CD4-positive, alpha-beta T cell treated with Interleukin-15 for 4 hours (primary cell): ENCODE measurements around the gene ZNF420.
"Not testable (repeated sequence)": the region's sequence is repeated elsewhere in the genome, so short reads cannot be mapped to it uniquely, and the experiment has no call there.

Experiments
- DNase-seq: peaks from one replicate; pipeline ENCODE4 v3.0.0-alpha.2; 2020; ENCODE audit warnings: low spot score

ZNF420 gene

DNA sequence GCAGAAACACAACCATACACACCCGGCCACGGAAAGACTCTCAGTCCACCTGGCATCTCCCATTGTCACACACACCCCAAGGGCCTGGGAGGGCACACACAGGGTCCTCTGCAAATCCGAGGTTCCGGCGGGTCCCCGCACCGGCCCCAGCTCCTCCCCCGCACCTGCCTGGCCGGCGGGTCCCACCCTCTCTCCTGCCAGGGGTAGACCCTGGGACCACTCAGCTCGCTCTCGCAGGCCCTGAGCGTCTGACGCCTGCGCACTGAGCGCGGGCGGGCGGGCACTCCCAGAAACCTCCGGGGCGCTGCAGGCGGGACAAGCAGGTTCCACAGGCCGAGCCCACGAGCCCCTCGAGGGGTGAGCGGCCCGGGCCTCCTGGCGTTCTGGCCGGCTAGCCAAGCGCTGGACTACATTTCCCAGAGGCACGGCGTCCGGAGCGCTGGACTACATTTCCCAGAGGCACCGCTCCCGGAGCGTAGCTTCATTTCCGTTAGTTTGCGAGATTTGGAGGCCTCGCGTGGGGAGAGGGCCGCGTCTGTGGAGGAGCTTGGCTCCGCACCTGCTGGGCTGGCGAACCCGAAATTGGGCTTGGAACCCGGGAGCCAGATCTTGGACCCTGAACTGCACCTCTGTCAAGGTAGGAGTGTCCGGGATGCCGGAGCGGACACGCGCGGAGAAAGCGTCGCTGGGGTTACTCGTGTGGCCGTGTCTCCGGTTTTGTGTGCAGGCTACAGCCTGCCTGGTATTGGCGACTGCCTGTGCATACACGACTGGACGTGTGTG is at the start of gene ZNF420:
Gene ZNF420, plus strand, starts transcription at position 500 of the 783 bp plus-strand sequence. CDS start 10,686 bp downstream, outside the sequence.
- DNase-seq, result peak; percentile 92

DNA sequence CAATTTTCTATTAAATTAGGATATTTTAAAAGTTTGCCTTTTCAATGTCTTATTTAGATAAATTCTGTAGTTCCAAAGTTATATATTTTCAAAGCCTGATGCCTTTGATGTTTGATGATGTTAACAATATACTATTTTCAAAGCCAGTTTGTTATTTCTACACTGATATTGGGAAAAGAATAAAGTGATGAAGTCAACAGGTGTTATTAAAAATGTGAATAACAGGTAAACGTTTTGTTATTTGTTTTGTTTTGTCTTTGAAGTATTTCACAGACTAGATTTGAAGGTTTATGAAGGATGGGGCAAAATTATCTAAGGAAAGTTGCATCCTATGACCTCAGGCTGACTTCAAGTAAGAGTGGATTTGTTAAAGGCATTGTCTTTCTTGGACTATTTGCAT is 33.1 kb upstream of the ZNF420 start:
- DNase-seq, result no peak

DNA sequence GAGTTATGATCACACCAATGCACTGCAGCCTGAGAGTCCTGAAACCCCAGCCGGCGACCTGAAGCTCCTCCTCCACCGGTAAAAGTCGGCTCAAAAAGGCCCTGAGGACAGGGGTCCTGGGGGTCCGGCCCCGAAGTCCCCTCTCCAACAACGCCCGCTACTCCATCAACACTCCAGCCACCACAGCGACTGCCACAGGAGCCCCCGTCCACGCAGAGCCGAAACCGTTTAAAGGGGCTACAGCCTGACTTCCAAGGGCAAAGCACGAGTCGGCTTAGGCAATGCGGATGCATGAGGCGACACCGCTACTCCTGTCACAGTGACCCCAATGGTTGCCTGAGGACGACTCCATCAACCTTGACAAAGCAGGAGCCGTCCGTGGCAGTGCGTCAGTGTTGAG is 22.9 kb upstream of the ZNF420 start:
- DNase-seq, result no peak

DNA sequence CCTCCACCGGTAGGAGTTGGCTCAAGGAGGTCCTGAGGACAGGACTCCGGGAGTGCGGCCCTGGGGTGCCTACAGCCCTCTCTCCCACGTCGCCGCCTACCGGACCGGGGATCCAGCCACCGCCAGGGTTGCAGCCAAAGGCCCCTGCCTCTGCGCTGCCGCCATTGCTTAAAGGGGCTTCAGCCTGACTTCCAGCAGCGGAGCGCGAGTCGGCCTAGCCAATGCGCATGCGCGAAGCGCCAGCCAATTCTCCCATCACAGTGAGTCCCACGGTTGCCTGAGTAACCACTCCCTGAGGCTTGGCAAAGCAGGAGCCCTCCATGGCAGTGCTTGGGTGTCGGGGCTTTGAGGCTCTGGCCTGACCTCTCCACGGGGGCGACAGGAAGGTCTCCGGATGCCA is 21.5 kb upstream of the ZNF420 start:
- DNase-seq, result no peak

DNA sequence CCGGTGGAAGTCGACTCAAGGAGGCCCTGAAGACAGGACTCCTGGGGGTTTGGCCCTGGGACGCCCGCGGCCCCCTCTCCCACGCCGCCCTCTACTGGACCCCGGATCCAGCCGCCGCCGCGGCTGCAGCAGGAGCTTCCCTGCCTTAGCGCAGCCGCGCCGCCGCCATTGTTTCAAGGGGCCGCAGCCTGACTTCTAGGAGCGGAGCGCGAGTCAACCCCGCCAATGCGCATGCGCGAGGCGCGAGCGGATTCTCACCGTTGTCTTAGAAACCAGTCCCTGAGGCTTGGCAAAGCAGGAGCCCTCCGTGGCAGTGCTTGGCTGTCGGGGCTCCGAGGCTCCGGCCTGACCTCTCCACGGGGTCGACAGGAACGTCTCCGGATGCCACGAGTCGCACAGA is 19.1 kb upstream of the ZNF420 start:
- DNase-seq, result no peak

DNA sequence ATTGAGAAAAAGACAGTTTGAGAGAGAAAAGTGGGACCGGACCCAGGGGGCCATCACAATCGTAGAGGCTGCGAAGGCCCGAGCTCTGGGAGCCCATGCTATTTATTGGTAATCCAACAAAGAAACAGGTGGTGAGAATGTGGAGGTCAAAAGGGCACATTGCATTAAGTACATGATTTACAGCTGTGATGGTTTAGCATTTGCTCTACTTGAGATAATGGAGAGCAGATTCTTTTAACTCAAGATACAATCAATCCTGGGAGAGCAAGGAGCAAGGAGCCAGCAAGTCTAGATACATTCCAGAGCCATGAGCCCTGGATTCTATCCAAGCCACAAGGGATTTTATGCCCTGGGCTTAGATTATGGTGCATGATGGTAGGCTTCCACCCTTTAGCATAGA is 13.3 kb upstream of the ZNF420 start:
- DNase-seq, result not testable (repeated sequence)

DNA sequence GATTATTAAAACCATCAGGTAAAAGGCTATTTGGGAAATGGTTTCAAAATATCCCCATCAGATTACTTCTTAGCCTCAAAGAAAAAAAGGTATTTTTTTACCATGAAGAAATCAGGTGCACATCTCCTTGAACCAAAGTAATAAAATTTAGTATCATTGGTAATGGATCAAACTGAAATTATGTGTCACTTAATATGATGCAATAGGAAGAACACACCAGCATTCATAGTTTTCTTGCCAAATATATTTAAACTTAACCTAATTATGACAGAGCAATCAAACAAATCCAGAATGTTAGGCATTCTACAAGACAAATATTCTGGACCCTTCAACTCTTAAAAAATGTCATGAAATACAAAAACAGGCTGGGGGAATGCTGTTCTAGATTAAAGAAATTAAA is 4.1 kb upstream of the ZNF420 start:
- DNase-seq, result no peak

DNA sequence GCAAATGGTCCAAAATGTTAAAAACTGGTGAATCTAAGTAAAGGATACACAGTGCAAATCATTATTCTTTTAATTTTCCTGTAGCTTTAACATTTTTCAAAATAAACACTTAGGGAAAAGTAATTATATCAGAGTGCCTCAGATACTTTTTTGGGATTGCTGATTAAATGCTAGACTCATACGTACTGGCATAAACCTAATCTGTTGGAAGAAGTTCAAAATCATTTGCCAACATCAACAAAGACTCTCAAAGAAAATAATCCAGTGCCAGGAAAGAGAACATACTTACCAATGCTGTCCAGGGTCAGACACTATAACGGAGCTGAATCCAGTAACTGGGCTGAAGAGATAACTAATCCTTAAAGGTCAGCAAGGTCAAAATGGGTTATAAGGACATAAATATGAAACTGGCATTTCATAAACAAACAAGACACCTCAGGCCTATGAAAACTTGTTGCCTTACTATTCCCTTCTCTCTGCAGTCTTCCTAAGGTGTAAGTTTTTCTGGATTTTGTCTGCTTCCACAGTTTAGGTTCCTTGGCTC is 3.3 kb upstream of the ZNF420 start:
- no peak for DNase-seq

DNA sequence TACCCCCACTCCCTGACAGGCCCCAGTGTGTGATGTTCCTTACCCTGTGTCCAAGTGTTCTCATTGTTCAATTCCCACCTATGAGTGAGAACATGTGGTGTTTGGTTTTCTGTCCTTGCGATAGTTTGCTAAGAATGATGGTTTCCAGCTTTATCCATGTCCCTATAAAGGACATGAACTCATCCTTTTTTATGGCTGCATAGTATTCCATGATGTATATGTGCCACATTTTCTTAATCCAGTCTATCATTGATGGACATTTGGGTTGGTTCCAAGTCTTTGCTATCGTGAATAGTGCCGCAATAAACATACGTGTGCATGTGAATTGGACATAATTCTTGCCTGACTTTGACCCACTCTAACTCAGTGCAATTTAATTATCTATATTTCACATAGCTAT is 1.7 kb upstream of the ZNF420 start:
- DNase-seq, result not testable (repeated sequence)

DNA sequence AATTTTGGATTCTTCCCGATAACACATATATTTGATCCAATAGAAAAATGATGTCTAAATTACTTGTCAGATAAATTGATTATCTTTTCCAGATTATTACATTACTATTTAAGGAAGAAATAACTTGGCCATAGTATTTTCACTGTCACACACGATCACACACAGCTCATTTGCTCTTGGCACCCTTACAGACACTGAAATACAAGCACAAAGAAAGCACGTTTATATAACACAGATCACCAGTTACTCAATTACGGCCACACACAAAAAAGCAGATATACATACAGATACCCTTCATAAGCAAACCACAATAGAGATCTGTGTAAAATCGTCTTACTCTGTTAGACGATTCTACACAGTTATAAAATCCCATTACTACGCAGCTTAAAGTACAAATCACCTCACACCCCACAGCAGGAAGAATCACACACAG is 716 bp upstream of the ZNF420 start:
- DNase-seq, result no peak

DNA sequence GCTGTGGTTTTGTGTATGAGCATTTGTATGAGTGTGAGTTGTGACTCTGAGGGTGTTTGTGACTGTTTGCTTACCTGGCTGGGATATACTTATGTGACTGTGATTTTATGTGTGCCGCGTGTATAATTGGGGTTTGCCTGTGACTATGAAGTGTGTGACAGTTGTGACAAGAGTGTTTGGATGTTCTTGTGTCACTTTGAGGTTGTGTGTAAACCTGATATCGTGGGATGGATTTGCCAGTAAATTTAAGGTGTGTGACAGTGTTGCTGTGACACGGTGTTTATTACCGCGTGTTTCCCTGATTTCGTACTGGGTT is 442 bp downstream of the ZNF420 start:
- no peak for DNase-seq

DNA sequence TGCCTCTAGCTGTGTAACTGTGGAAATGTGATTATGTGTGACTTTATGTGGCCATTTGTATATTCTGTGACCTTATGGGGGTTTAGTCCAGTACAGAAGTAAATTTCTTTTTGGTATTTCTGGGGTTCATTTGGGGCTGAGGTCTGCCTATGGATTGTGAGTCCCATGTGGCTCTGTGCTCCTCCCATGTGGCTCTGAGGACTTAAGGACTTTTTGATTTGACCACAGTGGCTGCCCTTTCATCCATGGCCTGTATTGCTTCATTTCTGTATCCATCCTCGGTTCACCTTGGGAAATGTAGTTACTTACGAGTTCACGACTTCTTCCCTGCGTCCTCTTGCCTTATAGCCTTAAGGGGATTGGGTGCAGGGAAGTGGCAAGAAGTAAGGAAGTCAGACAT is 1.0 kb downstream of the ZNF420 start:
- DNase-seq, result no peak

DNA sequence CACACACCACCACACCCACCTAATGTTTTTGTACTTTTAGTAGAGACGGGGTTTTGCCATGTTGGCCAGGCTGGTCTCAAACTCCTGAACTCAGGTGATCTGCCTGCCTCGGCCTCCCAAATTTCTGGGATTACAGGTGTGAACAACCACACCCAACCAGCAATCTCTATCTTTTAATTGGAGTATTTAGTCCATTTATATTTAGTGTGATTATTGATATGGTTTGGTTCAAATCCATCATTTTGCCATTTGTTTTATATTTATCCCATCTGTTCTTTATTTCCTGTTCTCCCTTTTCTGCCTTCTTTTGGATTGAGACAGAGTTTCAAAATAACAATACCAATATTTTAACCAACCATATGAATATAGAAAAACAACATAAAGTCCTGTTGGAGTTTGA is 4.1 kb downstream of the ZNF420 start:
- no peak for DNase-seq

DNA sequence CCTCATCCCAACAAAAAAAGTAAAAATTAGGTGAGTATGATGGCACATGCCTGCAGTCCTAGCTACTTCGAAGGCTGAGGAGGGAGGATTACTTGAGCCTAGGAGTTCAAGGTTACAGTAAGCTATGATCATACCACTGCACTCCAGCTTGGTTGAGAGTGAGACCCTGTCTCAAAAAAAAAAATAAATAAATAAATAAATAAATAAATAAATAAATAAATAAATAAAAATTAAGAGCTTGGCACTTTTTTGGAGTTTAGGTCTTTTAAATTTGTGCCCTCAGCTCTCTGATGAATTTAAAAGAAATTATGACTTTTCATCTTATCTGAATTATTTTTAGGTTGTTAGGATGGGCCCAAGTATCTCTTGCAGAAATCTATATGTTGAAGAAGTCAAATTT is 8.9 kb downstream of the ZNF420 start:
- no peak for DNase-seq

DNA sequence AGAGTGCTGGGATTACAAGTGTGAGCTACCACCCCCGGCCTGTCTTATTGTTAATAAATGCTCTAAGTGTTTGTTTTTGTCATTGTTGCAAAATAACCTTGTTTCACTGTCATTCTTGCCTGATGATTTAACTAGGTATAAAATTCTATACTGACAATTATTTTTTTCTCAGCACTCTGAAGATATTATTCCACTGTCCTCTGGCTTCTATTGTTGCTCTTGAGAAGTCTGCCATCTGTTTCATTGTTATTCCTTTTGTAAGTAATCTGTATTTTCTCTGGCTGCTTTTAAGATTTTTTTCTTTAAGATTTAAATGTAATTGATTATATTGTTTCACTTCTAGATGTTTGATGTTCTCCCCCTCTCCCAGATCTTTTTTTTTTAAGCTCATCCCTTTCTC is 17.6 kb downstream of the ZNF420 start:
- DNase-seq, result no peak

DNA sequence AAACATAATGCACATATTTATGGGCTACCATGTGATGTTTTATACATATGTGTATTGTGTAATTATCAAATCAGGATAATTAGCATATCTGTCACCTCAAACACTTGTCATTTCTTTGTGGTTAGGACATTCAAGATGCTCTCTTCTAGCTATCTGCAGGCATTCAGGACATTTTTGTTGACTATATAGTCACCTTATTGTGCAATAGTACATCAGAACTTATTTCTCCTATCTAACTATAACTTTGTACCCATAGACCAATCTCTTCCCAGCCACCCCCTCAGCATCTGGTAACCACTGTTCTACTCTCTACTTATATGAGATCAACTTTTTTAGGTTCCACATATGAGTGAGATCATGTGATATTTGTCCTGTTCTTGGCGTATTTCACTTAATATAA is 20.3 kb downstream of the ZNF420 start:
- no peak for DNase-seq

DNA sequence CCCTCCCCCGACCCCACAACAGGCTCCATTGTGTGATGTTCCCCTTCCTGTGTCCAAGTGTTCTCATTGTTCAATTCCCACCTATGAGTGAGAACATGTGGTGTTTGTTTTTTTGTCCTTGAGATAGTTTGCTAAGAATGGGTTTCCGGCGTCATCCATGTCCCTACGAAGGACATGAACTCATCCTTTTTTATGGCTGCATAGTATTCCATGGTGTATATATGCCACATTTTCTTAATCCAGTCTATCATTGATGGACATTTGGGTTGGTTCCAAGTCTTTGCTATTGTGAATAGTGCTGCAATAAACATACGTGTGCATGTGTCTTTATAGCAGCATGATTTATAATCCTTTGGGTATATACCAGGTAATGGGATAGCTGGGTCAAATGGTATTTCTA is 25.9 kb downstream of the ZNF420 start:
- not testable (repeated sequence) for DNase-seq

DNA sequence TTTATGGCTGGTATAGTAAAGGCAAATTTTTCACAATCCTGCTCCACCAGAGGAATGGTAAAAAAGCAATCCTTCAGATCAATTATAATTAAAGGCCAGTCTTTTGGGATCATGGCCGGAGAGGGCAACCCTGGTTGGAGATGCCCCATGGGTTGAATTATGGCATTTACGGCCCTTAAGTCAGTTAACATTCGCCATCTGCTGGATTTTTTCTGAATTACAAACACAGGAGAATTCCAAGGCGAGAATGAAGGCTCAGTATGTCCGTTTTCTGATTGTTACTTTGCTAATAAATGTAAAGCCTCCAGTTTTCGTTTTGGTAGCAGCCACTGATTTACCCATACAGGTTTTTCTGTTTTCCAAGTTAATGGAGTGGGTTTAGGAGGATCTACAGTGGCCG is 33.5 kb downstream of the ZNF420 start:
- not testable (repeated sequence) for DNase-seq

DNA sequence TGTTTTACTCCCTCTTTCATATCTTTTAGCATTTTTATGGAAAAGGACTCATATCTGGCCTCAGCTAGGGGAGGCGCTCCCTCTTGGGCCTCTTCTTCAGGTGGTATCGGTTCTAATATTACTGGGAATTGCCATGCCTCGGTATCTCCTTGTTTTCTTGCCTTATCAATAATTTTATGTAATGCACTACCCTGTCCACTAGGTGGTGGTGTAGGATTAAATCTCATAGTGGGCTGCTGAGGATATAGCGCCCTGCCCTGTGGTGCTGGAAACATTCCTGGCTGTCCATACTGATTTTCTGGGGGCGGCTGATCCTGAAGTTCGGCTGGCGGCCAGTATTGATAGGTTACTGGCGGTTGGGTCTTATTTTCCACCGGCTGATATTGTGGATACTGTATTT is 35.8 kb downstream of the ZNF420 start:
- DNase-seq, result no peak

DNA sequence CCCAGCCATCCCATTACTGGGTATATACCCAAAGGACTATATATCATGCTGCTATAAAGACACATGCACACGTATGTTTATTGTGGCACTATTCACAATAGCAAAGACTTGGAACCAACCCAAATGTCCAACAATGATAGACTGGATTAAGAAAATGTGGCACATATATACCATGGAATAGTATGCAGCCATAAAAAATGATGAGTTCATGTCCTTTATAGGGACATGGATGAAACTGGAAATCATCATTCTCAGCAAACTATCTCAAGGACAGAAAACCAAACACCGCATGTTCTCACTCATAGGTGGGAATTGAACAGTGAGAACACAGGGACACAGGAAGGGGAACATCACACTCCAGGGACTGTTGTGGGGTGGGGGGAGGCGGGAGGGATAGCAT is 43.9 kb downstream of the ZNF420 start:
- DNase-seq, result not testable (repeated sequence)

DNA sequence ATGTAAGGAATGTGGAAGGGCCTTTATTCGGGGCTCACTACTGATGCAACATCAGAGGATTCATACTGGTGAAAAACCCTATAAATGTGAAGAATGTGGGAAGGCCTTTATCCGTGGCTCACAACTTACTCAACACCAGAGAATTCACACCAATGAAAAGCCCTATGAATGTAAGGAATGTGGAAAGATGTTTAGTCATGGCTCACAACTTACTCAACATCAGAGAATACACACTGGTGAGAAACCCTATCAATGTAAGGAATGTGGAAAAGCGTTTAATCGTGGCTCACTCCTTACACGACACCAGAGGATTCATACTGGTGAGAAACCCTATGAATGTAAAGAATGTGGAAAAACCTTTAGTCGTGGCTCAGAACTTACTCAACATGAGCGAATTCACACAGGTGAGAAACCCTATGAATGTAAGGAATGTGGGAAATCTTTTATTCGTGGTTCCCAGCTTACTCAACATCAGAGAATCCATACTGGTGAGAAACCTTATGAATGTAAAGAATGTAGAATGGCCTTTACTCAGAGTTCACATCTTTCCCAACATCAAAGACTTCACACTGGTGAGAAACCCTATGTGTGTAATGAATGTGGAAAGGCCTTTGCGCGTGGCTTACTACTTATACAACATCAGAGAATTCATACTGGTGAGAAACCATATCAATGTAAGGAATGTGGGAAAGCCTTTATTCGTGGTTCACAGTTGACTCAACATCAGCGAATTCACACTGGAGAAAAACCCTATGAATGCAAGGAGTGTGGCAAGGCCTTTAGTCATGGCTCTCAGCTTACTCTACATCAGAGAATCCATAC is 50.0 kb downstream of the ZNF420 start:
- no peak for DNase-seq

DNA sequence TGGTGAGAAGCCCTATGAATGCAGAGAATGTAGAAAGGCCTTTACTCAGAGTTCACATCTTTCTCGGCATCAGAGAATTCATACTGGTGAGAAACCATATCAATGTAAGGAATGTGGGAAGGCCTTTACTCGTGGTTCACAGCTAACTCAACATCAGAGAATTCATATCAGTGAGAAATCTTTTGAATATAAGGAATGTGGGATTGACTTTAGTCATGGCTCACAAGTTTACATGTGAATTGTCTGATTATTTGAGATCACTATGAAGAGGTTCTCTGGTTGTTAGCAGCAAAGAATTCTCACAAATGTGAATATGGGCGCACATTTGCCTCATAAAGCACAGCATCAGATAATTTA is 50.6 kb downstream of the ZNF420 start:
- DNase-seq, result no peak

DNA sequence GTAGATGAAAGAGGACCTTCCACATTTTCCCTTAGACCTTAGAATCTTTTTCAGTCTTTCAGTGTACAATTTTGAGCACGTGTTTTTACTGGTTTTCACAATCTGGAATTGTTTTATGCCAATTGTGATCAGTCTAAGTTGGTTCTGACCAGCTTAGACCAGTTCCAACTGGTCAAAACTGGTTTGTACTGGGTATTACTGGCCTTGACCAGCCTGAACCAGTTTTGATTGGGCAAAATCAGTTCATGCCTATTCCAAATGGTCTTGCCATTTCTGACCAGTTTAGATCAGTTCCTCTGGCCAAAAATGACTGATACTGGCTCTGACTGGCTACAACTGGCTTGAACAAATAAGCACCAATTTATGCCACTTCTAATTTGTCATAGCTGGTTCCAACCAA is 57.9 kb downstream of the ZNF420 start:
- no peak for DNase-seq
